NCI-H1694 (cell line): Measurements from ENCODE around the gene GFPT2.

Experiments used
- DNase-seq: peaks from one replicate; lab custom pipeline; 2025; lab: John Stamatoyannopoulos, UW

Gene GFPT2

DNA sequence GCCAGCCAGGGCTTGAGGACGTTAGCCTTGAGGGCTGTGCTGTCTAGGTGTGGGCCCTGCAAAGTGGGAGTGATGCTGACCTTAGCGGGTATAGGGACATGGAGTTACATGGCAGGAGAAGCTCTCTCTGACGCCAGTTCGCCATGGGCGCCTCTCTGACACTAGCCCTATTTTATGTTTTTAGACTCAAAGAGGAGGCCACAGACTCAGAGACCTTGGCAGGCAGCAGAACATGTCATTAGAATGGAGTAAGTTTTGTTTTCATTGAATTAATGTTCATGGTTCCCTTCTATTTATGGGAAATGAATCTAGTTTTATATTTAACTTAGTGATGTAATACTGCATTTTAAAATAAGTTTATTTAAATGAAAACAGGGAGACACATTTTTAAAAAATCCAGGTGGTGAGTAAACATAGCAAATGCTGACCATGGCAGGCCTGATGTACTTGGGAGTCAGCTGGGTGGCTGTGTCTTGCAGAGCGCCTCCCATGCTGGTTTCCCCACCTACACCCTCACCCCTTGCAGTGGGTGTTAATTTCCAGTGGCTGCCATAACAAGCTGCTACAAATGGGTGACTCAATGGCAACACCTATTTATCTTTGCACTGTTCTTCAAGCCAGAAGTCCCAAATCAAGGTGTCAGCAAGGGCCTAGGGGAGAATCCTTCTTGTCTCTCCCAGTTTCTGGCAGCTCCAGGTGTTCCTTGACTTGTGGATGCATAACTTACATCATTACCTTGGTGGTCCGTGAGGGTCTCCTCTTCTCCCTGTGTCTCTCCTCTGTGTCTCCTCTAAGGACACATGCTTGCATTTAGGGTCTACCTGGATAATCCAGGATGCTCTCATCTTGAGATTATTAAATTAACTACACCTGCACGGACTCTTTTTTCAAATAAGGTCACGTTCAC is 25.6 kb upstream of the GFPT2 start:
- no peak for DNase-seq

GRCh38 chr5:180377556-180378197 is 24.5 kb upstream of the GFPT2 start:
- no peak for DNase-seq

DNA sequence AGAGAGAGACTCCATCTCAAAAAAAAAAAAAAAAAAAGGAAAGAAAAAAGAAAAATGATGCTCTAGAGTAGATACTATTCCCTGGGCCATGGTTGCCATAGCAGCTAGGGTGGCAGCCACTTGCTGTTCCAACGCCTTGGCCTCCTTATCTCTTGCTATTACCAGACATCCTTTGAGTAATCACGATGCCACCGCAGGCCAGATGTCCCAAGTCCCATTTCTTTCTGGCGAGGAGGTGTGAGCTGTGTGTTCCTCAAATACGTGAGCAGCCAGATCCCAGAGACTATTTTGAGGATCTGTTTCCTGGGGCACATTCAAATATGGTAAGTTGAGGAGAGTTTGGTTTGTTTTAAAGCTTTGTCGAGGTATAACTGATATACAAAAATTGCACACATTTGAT is 23.4 kb upstream of the GFPT2 start:
- no peak for DNase-seq

GRCh38 chr5:180375955-180376354 is 22.8 kb upstream of the GFPT2 start:
- DNase-seq, result no peak

- no peak for DNase-seq
Measured at GRCh38 chr5:180375291-180375690, 22.2 kb upstream of the GFPT2 start.

DNA sequence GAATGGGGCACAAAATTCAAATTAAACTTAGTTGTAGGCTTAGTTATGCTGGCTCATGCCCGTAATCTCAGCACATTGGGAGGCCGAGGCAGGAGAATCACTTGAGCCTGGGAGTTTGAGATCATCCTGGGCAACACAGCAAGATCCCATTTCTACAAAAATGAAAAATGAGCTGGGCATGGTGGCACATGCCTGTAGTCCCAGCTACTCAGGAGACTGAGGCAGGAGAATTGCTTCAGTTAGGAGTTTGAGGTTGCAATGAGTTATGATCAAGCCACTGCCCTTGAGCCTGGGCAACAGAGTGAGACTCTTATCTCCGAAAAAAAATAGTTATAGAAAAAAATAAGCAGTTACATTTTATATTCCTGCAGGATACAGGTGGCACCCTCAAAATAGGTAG is 20.7 kb upstream of the GFPT2 start:
- DNase-seq, result no peak

GRCh38 chr5:180373454-180373853 is 20.3 kb upstream of the GFPT2 start:
- DNase-seq, result no peak

- DNase-seq, result no peak
Measured at GRCh38 chr5:180371949-180372348, 18.8 kb upstream of the GFPT2 start.

DNA sequence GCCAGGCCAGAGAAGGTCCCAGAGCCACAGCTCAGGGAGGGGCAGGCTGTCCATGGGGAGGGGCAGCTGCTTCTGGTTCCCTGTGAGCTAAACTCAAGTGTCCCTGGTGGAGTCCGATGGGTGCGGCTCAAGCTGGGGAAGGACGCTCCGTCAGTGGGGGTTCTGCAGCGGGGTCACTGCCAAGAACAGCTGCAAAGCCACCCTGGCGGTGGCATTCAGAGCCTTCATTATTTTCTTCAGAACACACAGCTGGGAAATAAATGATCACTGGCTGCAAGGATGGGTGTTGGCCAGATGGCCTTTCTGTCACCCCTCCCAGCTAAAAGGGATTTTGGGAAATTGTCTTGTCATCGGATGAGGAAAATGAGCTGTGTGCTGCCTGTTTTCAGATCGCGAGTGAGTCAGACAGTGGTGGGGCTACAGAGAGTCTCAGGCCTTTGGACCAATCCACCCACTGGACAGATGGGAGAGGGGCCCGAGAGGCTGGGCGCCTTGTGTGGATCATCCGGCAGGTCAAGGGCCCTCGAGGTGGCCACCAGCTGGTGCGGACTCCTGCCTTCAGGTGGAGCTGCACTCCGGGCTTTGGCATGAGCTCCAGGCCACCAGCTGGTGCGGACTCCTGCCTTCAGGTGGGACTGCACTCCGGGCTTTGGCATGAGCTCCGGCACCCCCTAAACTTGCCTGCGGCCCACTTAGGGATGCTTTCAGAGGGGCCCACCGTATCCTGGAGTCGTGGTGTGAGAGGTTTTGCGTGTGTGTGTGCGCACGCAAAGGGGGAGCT is 17.9 kb upstream of the GFPT2 start:
- DNase-seq, result no peak

DNA sequence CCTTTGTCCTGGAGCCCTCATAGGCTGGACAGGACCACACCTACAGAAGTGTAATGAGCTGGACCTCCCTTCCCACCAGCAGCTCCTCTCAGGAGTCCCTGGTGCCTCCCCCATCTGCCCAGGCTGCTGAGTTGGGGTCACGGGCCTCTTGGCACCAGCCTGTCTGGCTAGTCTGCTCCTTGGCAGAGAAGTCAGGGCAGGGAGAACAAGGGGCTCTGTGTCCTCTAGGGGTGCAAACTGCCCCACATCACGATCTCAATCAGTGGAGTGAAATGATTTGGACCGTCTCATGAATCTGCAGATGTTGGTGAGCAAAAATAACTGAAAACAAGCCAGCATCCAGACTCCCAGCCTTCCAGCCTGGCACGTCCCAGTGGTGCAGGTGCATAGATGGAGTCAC is 14.9 kb upstream of the GFPT2 start:
- DNase-seq, result no peak

- no peak for DNase-seq
Measured at GRCh38 chr5:180367300-180367699, 14.2 kb upstream of the GFPT2 start.

- DNase-seq, result no peak
Measured at GRCh38 chr5:180366326-180366725, 13.2 kb upstream of the GFPT2 start.

DNA sequence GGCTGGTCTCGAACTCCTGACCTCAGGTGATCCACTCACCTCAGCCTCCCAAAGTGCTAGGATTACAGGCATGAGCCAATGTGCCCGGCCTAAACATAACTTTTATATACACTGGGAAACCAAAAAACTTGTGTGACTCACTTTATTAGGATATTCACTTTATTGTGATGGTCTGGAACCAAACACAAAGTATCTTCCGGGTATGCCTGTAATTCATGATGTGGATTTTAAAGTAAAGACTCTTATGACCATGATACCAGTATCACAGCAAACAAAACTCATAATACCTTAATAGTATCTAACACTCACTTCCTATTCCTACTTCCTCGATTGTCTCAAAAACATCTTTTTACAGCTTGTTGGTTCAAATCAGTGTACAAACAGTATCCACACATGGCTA is 12.7 kb upstream of the GFPT2 start:
- no peak for DNase-seq

DNA sequence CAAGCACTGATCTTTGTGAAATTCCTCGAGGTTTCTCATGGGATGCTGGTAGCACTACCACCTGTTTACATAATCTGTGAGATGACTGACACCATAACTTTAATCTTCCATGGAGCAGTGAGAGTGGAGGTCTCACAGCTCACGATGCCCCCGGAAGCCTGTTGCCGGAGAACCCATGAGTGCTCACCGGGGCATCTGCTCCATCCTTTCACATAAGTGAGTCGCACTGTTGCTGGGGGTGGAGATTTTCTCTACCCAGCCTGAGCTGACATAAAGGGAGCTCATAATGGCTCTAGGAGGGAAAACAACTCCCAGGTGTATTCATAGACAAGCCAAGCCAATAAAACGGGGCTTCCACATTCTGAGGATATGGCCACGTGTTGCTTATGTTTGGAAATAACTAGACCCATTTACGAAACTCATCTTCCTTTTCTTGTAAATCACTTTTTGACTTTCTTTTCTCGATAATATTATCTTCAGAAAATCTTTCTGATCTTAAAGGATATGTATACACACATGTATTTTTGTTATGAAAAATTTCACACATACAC is 11.2 kb upstream of the GFPT2 start:
- DNase-seq, result no peak

GRCh38 chr5:180360078-180360957 is 7.2 kb upstream of the GFPT2 start:
- no peak for DNase-seq

- DNase-seq, result no peak
Measured at GRCh38 chr5:180358694-180359093, 5.6 kb upstream of the GFPT2 start.

DNA sequence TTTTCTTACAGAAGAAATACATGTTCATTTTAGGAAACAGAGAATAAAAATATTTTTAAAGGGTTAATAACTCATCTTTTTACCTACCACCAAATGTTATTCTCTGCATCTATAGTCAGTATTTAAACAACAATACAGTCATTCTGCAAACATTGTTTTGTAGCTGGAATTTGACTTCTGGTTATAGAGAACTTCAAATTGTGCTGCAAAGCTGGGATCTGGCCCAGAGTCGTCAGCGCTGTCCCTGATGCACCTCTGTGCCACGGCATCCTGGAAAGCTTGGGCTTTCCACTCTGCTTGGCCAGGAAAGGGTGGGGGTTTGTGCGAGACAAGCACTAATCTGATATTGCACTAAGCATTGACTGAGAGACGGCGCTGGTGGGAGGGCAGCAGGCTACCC is 5.0 kb upstream of the GFPT2 start:
- no peak for DNase-seq

DNA sequence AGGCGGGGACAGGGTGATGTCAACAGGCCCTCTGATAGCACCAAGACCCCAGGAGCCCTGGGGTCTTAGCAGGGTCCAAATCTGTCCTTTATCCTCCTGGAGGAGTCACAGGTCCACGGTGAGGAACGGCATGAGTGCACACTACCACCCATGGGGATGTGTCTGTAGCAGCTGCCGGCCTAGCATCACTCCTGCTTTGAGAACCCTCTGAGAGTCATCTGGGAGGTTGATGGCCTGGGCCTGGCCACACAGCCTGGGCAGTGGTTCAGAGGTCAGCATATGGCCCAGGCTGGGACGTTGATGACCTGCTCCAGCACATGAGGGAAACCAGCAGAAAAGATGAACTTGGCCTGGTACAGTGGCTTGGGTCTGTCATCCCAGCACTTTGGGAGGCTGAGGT is 1.8 kb upstream of the GFPT2 start:
- no peak for DNase-seq

DNA sequence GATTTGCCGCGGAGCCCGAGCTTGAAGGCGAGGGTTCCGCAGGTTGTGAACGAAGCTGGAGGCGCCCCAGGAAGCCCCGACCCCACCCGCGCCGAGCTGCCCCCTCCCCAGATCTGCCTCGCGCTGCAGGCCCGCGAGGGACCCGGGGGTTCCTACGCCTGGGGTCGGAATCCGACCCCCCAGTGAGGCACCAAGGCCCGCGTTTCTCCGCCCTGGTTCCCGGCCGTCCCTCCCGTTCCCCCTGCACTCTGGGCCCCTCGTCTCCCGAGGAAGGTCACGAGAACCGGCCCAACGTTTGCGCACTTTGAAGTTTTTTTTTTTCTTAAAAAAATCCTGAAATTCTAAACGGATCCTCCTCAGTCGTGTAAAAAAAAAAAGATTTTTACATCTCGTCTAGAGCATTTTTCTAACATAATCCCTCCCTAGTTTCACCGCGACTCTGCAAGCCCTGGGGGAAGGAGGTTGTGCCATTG is 880 bp upstream of the GFPT2 start:
- DNase-seq, result no peak

DNA sequence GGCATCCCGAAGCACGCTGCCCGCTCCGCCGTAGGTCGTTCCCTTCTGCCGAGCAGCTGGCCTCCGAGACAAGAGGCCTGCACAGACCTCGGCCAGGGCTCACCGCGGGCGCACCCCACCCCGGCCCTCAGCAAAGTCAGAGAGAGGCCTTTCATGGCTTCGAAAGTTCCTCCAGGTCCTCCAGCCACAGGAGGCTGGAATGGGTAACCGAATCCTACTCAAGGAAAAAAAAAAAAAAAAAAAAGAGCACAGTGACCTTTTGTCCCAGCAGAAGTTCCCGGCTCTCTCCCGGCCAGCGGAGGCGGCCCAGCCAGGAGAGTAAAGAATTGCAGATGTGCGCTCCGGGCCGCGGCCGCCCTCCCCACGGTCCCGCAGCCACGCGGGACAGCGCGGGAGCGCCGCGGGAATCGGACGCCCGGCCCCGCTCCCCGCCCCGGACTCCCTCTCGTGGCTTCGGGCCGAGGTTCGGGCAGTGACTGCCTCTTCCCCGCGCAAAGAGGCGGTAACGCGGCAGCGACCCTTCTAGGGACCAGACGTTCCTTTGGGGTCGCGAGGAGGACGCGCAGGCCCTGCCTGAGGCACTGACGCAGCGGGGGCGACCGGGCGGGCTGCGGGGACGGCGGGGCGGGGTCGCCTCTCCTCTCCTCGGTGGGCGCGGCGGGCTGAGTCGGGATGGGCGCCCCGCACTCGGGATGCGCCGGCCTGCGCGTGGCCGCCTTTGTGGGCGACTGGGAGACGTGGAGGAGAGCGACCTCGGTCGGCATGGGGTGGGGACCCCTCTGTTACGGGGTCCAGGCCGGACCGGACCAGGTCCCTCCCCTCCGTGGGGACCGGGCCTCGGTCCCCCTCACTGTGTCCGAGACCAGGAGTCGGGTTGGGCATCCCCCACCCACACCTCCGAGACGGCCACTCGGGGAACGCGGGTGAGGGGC is 754 bp downstream of the GFPT2 start:
- no peak for DNase-seq
